ENCODE results near the gene SLC44A3. TPM values are rescaled to one million over a fixed set of nuclear protein-coding genes. Genes with fewer than 3 reads are reported as not detected.

SLC44A3 gene
- total and polyA plus RNA-seq, 2 of the 8 experiments (the other 6 are each of a cell fraction or from before 2014, with no cell fraction given): 4.2 to 5.0 TPM

DNA sequence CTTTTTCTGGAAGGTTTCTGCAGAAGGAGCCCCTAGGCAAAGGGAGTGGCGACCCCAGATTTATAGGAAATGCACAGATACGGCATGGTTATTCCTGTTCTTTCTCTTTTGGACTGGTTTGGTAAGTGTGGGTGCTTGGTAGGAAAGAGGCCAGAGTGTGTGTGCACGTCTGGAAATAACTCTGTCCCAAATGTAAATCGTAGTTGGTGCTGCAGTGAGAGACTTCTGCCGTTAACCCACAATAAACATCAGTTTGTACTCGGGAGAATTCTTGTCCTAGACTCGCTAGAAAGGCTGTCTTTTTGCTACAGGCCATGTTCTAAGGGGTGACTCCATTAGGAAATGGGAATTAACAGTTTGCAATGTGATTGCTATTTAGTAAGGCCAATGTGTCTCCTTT is 779 bp downstream of the SLC44A3 start (continued):
- TF ChIP-seq RNF2 (IDR thresholded peaks at IDR 0.05; ENCODE audit: borderline replicate concordance, low read depth, low read length, missing control alignments, poor library complexity, severe bottlenecking) (no peak), CHD1 (IDR thresholded peaks at IDR 0.05; ENCODE audit: low read depth, low read length) (no peak), POU5F1 (IDR thresholded peaks at IDR 0.05; ENCODE audit: low read depth, low read length) (no peak), HDAC6 (IDR thresholded peaks at IDR 0.05; ENCODE audit: low read depth, low read length) (no peak), SUZ12 (IDR thresholded peaks at IDR 0.05; ENCODE audit: low read length) (no peak), KDM5A (IDR thresholded peaks at IDR 0.05; ENCODE audit: low read length) (no peak)

All from H1 (cell line).